B cell (primary cell): ENCODE results near the gene PAPSS1. TPM values are rescaled to one million over a fixed set of nuclear protein-coding genes. Genes with fewer than 3 reads are reported as not detected.

Experiments used
- ATAC-seq: fragments of 200-7000 bp; cut with Tn5 transposase; one replicate; pipeline ENCODE4 v1.10.0; 2021; ENCODE audit warnings: low read depth, mild to moderate bottlenecking, moderate number of reproducible peaks, moderate library complexity
- CTCF ChIA-PET: fragments of 350-600 bp; sonication (Branson Sonifier 250); formaldehyde crosslinking; loops from one replicate; lab custom pipeline; 2021; ENCODE audit warnings: antibody characterized with exemption, inconsistent platforms; lab: Charles Lee
- POLR2A ChIA-PET: fragments of 350-600 bp; sonication (Branson Sonifier 250); formaldehyde crosslinking; loops from one replicate; lab custom pipeline; 2021; ENCODE audit warnings: antibody characterized with exemption; lab: Charles Lee
- DNase-seq: peaks from one replicate; pipeline ENCODE4 v3.0.0; 2013
- H2AFZ ChIP-seq: 2 replicates; pipeline ENCODE4 v1.6.1; 2012; ENCODE audit warnings: mild to moderate bottlenecking, low read depth, low read length; ENCODE audit not compliant: insufficient read depth, poor library complexity, severe bottlenecking
- H3K27ac ChIP-seq, 2 donors: 1 replicate in 1 of 2; 2 replicates in 1 of 2; pipeline ENCODE4 v1.5.1; 2012 to 2013; ENCODE audit warnings: low read length in 2 of 2, mild to moderate bottlenecking in 2 of 2, moderate library complexity in 1 of 2
- H3K27me3 ChIP-seq, 4 experiments: fragments of 200-600 bp in 1 of 4; sonication (generic) in 1 of 4; replicated peaks in 1 of 4; 1 replicate in 2 of 4; 2 replicates in 2 of 4; pipeline versions ENCODE4 v1.6.1 to v1.7.0; 2013 to 2016; ENCODE audit warnings: low read length in 3 of 4, mild to moderate bottlenecking in 2 of 4, mixed read lengths in 1 of 4, moderate library complexity in 1 of 4; ENCODE audit not compliant: insufficient read depth in 4 of 4, control insufficient read depth in 3 of 4; ENCODE audit errors: control extremely low read depth in 1 of 4
- H3K36me3 ChIP-seq, 2 experiments: replicated peaks in 1 of 2; 1 replicate in 1 of 2; 2 replicates in 1 of 2; pipeline versions ENCODE4 v1.6.1 to v1.7.1; 2013; ENCODE audit warnings: low read length in 1 of 2; ENCODE audit not compliant: insufficient read depth in 2 of 2, control insufficient read depth in 1 of 2; ENCODE audit errors: control extremely low read depth in 1 of 2, extremely low read depth in 1 of 2
- H3K4me1 ChIP-seq, 2 donors: fragments of 200-600 bp in 1 of 2; sonication (generic) in 1 of 2; 1 replicate in 1 of 2; 2 replicates in 1 of 2; pipeline versions ENCODE4 v1.5.1 to v1.6.1; 2013 to 2017; ENCODE audit warnings: low read length in 2 of 2; ENCODE audit not compliant: control insufficient read depth in 2 of 2, insufficient read depth in 2 of 2
- H3K4me2 ChIP-seq: replicated peaks from 2 replicates; pipeline ENCODE3; 2012; ENCODE audit warnings: mild to moderate bottlenecking, low read depth, low read length; ENCODE audit not compliant: poor library complexity, severe bottlenecking
- H3K4me3 ChIP-seq, 5 experiments: fragments of 200-600 bp in 1 of 5; sonication (generic) in 1 of 5; 1 replicate in 3 of 5; 2 replicates in 2 of 5; pipeline versions ENCODE4 v1.5.1 to v1.7.0; 2011 to 2016; ENCODE audit warnings: low read length in 4 of 5, mild to moderate bottlenecking in 4 of 5, low read depth in 2 of 5, control low read depth in 1 of 5, moderate library complexity in 1 of 5; ENCODE audit not compliant: insufficient read depth in 1 of 5; ENCODE audit errors: control extremely low read depth in 1 of 5, extremely low read depth in 1 of 5
- H3K79me2 ChIP-seq: fragments of 200-600 bp; sonication (generic); one replicate; pipeline ENCODE4 v1.6.0; 2016; ENCODE audit warnings: low read length; ENCODE audit not compliant: control insufficient read depth, insufficient read depth
- H3K9ac ChIP-seq: fragments of 200-600 bp; sonication (generic); 2 replicates; pipeline ENCODE4 v1.6.1; 2017; ENCODE audit warnings: mild to moderate bottlenecking, low read length, moderate library complexity
- H3K9me3 ChIP-seq, 3 donors: one replicate each; pipeline versions ENCODE4 v1.6.1 to v1.7.1; 2013; ENCODE audit warnings: low read length in 2 of 3; ENCODE audit not compliant: control insufficient read depth in 2 of 3, insufficient read depth in 1 of 3; ENCODE audit errors: control extremely low read depth in 1 of 3
- H4K20me1 ChIP-seq: 2 replicates; pipeline ENCODE4 v1.6.0; 2012; ENCODE audit warnings: mild to moderate bottlenecking, low read length; ENCODE audit not compliant: insufficient read depth, control insufficient read depth, poor library complexity, severe bottlenecking
- H3K27ac Mint-ChIP-seq: one replicate; pipeline ENCODE4 v1.8.0; 2021; ENCODE audit warnings: mixed read lengths
- H3K27me3 Mint-ChIP-seq: one replicate; pipeline ENCODE4 v1.8.0; 2021; ENCODE audit warnings: mixed read lengths
- H3K4me1 Mint-ChIP-seq: one replicate; pipeline ENCODE4 v1.8.0; 2021; ENCODE audit warnings: mixed read lengths
- H3K4me3 Mint-ChIP-seq: one replicate; pipeline ENCODE4 v1.8.0; 2021; ENCODE audit warnings: mixed read lengths
- H3K9me3 Mint-ChIP-seq: one replicate; pipeline ENCODE4 v1.8.0; 2022; ENCODE audit warnings: mixed read lengths; ENCODE audit not compliant: insufficient read depth
- EZH2 ChIP-seq: IDR thresholded peaks from 2 replicates; pipeline ENCODE4 v1.6.1; 2012; ENCODE audit warnings: borderline replicate concordance, low read depth, mild to moderate bottlenecking, moderate library complexity, low read length; ENCODE audit not compliant: insufficient read depth, poor library complexity, severe bottlenecking
- WGBS: methylation state at CpG from one replicate; pipeline ENCODE4 v1.1.5; 2013; ENCODE audit warnings: missing lambda C conversion rate; ENCODE audit not compliant: insufficient coverage; 5-methylcytosine and 5-hydroxymethylcytosine counted together
- intact Hi-C: fragments of 100-400 bp; cut with micrococcal nuclease; formaldehyde crosslinking; loops from one replicate; pipeline ENCODE4 v1.10.0; 2022
- polyA plus RNA-seq: library from polyadenylated mRNA; depleted of rRNA; stranded (reverse); fragments of >200 nt; gene quantifications from 2 replicates; pipeline ENCODE4 v1.2.3, GENCODE V29; 2012
- total RNA-seq, 2 donors: library from RNA; stranded (reverse); fragments of 120-200 nt in 1 of 2; gene quantifications; 1 replicate in 1 of 2; 2 replicates in 1 of 2; pipeline versions ENCODE4 v1.2.3 to v1.2.4, GENCODE V29; 2013 to 2022
- TF ChIP-seq, protein P1 (sequence below): fragments of 200-600 bp; IDR thresholded peaks from one replicate; pipeline ENCODE4 v1.8.0; 2022; ENCODE audit warnings: antibody characterized with exemption, mild to moderate bottlenecking

PAPSS1 gene
- total and polyA plus RNA-seq, 2 donors (not counting 1 experiment from before 2014, with no cell fraction given) = 21.4 to 33.9 TPM

- H3K4me3 ChIP-seq = no peak overlapping the region
- peaks cover 12% of the 10 kb centered on the region for H3K9me3 Mint-ChIP-seq
- no peaks in the 10 kb centered on the region for H3K27me3 ChIP-seq
- DNase-seq = no peak
- H3K9me3 ChIP-seq = peaks cover 8 to 11% (median 11%) of the 10 kb centered on the region in 3 donors
- H3K4me2 ChIP-seq = no peak overlapping the region
- no peak for TF ChIP-seq EZH2
- TF ChIP-seq, protein P1, sequence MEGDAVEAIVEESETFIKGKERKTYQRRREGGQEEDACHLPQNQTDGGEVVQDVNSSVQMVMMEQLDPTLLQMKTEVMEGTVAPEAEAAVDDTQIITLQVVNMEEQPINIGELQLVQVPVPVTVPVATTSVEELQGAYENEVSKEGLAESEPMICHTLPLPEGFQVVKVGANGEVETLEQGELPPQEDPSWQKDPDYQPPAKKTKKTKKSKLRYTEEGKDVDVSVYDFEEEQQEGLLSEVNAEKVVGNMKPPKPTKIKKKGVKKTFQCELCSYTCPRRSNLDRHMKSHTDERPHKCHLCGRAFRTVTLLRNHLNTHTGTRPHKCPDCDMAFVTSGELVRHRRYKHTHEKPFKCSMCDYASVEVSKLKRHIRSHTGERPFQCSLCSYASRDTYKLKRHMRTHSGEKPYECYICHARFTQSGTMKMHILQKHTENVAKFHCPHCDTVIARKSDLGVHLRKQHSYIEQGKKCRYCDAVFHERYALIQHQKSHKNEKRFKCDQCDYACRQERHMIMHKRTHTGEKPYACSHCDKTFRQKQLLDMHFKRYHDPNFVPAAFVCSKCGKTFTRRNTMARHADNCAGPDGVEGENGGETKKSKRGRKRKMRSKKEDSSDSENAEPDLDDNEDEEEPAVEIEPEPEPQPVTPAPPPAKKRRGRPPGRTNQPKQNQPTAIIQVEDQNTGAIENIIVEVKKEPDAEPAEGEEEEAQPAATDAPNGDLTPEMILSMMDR = no peak
- H3K4me1 ChIP-seq = no peaks in the 10 kb centered on the region
- intact Hi-C loops = no loop called here
- no peaks in the 10 kb centered on the region for H3K79me2 ChIP-seq
- H2AFZ ChIP-seq = no peak overlapping the region
- no peaks in the 10 kb centered on the region for H3K36me3 ChIP-seq
- H3K4me3 Mint-ChIP-seq = no peak overlapping the region
- H3K27me3 Mint-ChIP-seq = no peaks in the 10 kb centered on the region
- ChIA-PET POLR2A (no interaction called here), CTCF (no interaction called here)
- H3K9ac ChIP-seq = no peak overlapping the region
- no peaks in the 10 kb centered on the region for H4K20me1 ChIP-seq
- H3K27ac ChIP-seq = no peak overlapping the region
- no peaks in the 10 kb centered on the region for H3K4me1 Mint-ChIP-seq
- ATAC-seq = no peak
- H3K27ac Mint-ChIP-seq = no peak overlapping the region
- WGBS = 53% methylated on average over 3 of the region's 4 CpGs
These were observed 133.7 kb downstream of the PAPSS1 start for GRCh38 chr4:107586371-107586770.

- no peak overlapping the region for H3K27ac Mint-ChIP-seq
- Histone ChIP-seq H3K27ac (no peak overlapping the region), H3K79me2 (no peaks in the 10 kb centered on the region), H3K36me3 (no peaks in the 10 kb centered on the region), H3K9me3 (peaks cover 0 to 8% (median 0%) of the 10 kb centered on the region in 3 donors), H4K20me1 (no peaks in the 10 kb centered on the region), H2AFZ (no peak overlapping the region), H3K9ac (no peak overlapping the region), H3K27me3 (no peaks in the 10 kb centered on the region), H3K4me2 (no peak overlapping the region), H3K4me1 (no peaks in the 10 kb centered on the region), H3K4me3 (no peak overlapping the region)
- POLR2A ChIA-PET = no interaction called here
- intact Hi-C loops = no loop called here
- H3K4me1 Mint-ChIP-seq = no peaks in the 10 kb centered on the region
- DNase-seq (no peak), ATAC-seq (no peak)
- peaks cover 2% of the 10 kb centered on the region for H3K9me3 Mint-ChIP-seq
- no peaks in the 10 kb centered on the region for H3K27me3 Mint-ChIP-seq
- TF ChIP-seq EZH2 = no peak
- TF ChIP-seq, protein P1 = no peak
- WGBS = 94% methylated on average over 13 of the region's 13 CpGs
- no peak overlapping the region for H3K4me3 Mint-ChIP-seq
- CTCF ChIA-PET = no interaction called here
These were observed 140.9 kb downstream of the PAPSS1 start for GRCh38 chr4:107579099-107579498.
